Measurements from ENCODE around the gene SDK2. TPM values are rescaled to one million over a fixed set of nuclear protein-coding genes. Genes with fewer than 3 reads are reported as not detected.

The SDK2 gene
- total and polyA plus RNA-seq, 11 donors = 0.84 to 4.0 (median 2.6) TPM

- intact Hi-C loops (cut with DNase I) = no loop called here
- no peak overlapping the region for H3K4me3 ChIP-seq
- peaks cover 0 to 4% (median 0%) of the 10 kb centered on the region in 9 donors for H3K27me3 ChIP-seq
- ATAC-seq (no peak), DNase-seq (peak in 1 of 5 donors; percentile 10)
- H3K36me3 ChIP-seq = no peaks in the 10 kb centered on the region
- H3K27ac ChIP-seq = no peak overlapping the region
- 88 to 91% (median 90%) methylated on average over 5 of the region's 5 CpGs for WGBS, 4 donors
- peaks cover 0 to 14% (median 0%) of the 10 kb centered on the region in 12 donors for H3K9me3 ChIP-seq
- H3K4me1 ChIP-seq = no peaks in the 10 kb centered on the region
- no peak for TF ChIP-seq CTCF (IDR thresholded peaks at IDR 0.05)
- TF ChIP-seq POLR2A (IDR thresholded peaks at IDR 0.05) = no peak
These were observed 26.7 kb downstream of the SDK2 start for GRCh38 chr17:73617501-73617900.

- WGBS, 4 donors = 80 to 94% (median 84%) methylated on average over 8 of the region's 8 CpGs
- intact Hi-C loops (cut with DNase I) = no loop called here
These were observed 27.3 kb downstream of the SDK2 start for GRCh38 chr17:73616873-73617404.

GRCh38 chr17:73616120-73616872 is 27.9 kb downstream of the SDK2 start:
- H3K27ac ChIP-seq = no peak overlapping the region
- intact Hi-C loops (cut with DNase I) = no loop called here
- peaks cover 0 to 6% (median 0%) of the 10 kb centered on the region in 12 donors for H3K9me3 ChIP-seq
- 72 to 73% (median 72%) methylated on average over 15 of the region's 15 CpGs for WGBS, 4 donors
- H3K4me1 ChIP-seq = no peaks in the 10 kb centered on the region
- no peak for TF ChIP-seq CTCF (IDR thresholded peaks at IDR 0.05)
- TF ChIP-seq POLR2A (IDR thresholded peaks at IDR 0.05) = no peak
- peak in 1 of 5 donors; percentile 19 for DNase-seq
- H3K27me3 ChIP-seq = peaks cover 0 to 10% (median 0%) of the 10 kb centered on the region in 9 donors
- ATAC-seq = no peak
- no peak overlapping the region for H3K4me3 ChIP-seq
- no peaks in the 10 kb centered on the region for H3K36me3 ChIP-seq

More at GRCh38 chr17:73616873-73617404, 27.3 kb downstream of the SDK2 start:
- H3K27me3 ChIP-seq = peaks cover 0 to 9% (median 0%) of the 10 kb centered on the region in 9 donors
- no peaks in the 10 kb centered on the region for H3K4me1 ChIP-seq
- ATAC-seq (no peak), DNase-seq (peak in 1 of 5 donors; percentile 6)
- no peak overlapping the region for H3K4me3 ChIP-seq
- H3K36me3 ChIP-seq = no peaks in the 10 kb centered on the region
- peaks cover 0 to 11% (median 0%) of the 10 kb centered on the region in 12 donors for H3K9me3 ChIP-seq
- no peak for TF ChIP-seq CTCF (IDR thresholded peaks at IDR 0.05)
- no peak overlapping the region for H3K27ac ChIP-seq

- TF ChIP-seq POLR2A (IDR thresholded peaks at IDR 0.05) = no peak
- TF ChIP-seq CTCF (IDR thresholded peaks at IDR 0.05) = no peak
- no peak for DNase-seq
- H3K4me3 ChIP-seq = no peak overlapping the region
- ATAC-seq = no peak
- H3K27me3 ChIP-seq = peaks cover 0 to 10% (median 0%) of the 10 kb centered on the region in 9 donors
- no peak overlapping the region for H3K27ac ChIP-seq
- no peaks in the 10 kb centered on the region for H3K4me1 ChIP-seq
- peaks cover 0 to 2% (median 0%) of the 10 kb centered on the region in 12 donors for H3K9me3 ChIP-seq
- H3K36me3 ChIP-seq = no peaks in the 10 kb centered on the region
- 74 to 81% (median 76%) methylated on average over 8 to 9 of the region's 9 CpGs for WGBS, 4 donors
- intact Hi-C loops (cut with DNase I) = no loop called here
These were observed 30.0 kb downstream of the SDK2 start for GRCh38 chr17:73614256-73614655.
